Stimulated activated CD8-positive, alpha-beta memory T cell treated with anti-CD3 and anti-CD28 coated beads, Interleukin-15, amount 100 ng/mL, for 24 hours (primary cell): Measurements from ENCODE around the gene MCF2L2.
"Not testable (repeated sequence)": the region's sequence is repeated elsewhere in the genome, so short reads cannot be mapped to it uniquely, and the experiment has no call there.

Experiments
- DNase-seq: peaks from one replicate; pipeline ENCODE4 v3.0.0-alpha.2; 2020; ENCODE audit warnings: low read depth

Gene MCF2L2, protein sequence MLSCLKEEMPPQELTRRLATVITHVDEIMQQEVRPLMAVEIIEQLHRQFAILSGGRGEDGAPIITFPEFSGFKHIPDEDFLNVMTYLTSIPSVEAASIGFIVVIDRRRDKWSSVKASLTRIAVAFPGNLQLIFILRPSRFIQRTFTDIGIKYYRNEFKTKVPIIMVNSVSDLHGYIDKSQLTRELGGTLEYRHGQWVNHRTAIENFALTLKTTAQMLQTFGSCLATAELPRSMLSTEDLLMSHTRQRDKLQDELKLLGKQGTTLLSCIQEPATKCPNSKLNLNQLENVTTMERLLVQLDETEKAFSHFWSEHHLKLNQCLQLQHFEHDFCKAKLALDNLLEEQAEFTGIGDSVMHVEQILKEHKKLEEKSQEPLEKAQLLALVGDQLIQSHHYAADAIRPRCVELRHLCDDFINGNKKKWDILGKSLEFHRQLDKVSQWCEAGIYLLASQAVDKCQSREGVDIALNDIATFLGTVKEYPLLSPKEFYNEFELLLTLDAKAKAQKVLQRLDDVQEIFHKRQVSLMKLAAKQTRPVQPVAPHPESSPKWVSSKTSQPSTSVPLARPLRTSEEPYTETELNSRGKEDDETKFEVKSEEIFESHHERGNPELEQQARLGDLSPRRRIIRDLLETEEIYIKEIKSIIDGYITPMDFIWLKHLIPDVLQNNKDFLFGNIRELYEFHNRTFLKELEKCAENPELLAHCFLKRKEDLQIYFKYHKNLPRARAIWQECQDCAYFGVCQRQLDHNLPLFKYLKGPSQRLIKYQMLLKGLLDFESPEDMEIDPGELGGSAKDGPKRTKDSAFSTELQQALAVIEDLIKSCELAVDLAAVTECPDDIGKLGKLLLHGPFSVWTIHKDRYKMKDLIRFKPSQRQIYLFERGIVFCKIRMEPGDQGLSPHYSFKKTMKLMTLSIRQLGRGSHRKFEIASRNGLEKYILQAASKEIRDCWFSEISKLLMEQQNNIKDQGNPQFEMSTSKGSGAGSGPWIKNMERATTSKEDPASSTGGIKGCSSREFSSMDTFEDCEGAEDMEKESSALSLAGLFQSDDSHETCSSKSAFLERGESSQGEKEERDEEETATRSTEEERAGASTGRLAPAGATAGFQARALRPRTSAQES

DNA sequence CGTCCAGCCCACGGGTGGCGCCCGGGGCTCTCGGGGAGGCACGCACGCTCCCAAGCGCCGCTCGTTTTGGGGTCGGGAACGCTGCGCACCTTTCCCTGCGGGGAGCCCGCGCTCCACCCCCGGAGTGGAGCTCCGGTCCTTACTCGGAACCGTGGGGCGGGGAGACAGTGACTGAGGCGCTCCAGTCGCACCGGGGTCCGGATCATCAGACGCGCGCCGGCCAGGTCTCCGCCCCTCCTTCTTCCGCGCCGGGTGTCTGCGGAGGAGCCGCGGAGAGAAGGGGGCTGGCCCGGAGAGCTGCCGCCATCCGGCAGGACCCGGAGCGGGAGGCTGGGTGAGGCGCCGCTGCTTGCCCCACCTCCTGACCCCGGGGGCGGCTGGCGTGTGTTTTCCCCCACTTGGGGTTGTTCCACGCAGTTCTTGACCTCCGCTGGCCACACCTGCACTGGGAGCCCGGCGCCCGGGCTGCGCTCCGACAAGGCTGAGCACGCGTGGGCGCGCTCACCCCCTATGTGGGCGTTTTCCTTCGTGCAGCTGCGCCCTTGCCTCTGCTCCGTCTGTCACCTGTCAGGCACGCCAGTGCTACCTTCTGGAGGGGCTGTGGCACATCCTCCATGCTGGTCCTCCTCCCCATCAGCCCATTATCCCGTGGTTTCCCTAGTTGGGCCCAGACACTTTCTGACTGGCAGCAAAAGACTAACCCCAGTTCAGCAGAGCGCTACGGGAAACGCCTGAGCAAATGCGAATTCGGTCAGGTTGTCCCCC lies at the start of gene MCF2L2:
Gene MCF2L2, minus strand, starts transcription at position 173 of the 765 bp plus-strand sequence. CDS start 642 bp downstream, outside the sequence.
- DNase-seq, result peak; percentile 43

DNA sequence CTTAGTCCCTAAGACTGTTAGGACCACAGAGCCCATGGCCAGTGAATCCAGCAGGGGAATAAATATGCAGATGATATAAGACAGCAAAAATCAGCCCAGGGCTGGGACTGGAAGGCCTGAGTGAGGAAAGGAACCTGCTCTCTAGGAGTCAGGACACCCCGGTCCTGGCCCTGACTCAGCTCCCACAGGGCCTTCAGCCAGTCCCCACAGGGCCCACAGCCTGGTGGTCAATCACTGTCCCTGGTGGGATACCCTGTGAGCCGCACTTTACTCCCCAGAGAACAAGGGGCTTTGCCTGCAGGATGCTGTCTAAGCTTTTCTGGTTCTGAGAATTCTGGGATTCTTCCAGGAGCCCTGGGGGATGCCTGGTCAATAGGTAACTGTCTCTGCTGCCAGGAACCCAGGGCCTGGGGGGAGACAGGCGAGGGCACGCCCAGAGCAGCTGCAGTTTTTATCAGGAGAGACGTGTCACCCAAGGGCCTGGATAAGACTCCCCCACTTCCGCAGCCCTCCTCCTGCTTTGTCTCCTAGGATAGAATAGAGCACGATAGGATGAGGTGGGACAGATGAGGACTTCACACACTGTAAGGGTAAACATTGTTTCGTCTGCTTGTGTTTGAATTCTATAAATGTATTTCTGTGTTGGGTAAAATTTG lies 49.5 kb upstream of the MCF2L2 start:
- DNase-seq, result no peak

DNA sequence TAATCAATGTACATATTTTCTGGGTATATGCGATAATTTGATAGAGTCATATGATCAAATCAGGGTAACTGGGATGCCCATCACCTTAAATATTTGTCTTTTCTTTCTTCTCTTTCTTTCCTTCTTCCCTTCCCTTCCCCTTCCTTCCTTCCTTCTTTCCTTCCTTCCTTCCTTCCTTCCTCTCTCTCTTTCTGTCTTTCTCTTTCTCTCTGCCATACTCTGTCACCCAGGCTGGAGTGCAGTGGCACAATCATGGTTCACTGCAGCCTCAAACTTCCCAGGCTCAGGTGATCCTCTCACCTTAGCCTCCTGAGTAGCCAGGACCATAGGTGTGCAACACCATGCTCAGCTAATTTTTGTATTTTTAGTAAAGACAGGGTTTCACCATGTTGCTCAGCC lies 47.3 kb upstream of the MCF2L2 start:
- not testable (repeated sequence) for DNase-seq

DNA sequence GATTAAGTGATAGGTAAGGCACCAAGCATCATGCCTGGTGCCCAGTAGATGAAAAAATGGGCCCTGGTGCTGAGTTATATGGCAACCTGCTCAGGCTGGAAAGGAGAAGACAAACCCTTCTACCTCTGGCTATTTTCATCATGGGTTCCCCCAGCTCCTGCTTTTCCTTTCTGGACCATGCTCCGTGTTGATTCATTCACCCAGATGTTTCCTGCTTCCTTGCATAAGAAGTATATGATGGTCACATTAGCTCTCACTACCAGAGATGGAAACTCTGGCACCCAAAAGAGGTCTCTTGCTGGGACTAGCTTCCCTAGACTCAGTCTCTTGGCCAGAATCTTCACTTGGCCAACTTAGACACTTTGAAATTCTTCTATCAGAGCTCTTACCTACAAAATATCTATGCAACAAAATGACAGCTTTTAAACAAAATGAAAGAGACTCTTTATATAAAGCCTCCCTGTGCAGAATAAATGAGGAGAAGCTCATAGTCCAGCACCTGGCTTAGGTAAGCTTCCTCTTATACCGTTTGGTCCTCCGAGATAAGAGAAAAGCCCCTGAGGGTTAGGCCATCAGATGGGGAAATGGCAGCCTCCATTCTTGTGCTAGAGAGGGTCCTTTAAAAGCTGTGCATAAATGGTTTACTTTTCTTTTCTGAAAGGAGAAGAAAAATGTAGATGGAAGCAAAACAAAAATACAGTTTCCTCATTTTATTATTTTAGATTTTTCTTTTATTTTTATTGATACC lies 46.8 kb upstream of the MCF2L2 start:
- no peak for DNase-seq

DNA sequence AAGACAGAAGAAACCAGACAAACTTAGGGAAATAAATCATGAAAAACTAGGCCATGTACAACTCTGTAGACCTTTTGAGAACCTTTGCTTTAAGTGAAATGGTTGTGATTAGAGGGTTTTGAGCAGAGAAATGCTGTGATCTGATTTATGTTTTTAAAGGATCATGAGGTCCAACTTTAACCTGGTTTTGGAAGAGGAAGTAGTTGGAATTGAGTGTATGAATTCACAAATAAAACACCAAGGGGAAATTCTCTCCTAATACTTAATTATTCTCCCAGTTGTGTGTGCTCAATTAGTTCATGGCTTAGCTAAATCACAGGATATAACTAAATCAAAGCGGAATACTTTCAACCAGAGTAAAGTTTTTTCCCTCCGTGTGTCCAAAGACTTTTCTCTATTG lies 45.5 kb upstream of the MCF2L2 start:
- no peak for DNase-seq

DNA sequence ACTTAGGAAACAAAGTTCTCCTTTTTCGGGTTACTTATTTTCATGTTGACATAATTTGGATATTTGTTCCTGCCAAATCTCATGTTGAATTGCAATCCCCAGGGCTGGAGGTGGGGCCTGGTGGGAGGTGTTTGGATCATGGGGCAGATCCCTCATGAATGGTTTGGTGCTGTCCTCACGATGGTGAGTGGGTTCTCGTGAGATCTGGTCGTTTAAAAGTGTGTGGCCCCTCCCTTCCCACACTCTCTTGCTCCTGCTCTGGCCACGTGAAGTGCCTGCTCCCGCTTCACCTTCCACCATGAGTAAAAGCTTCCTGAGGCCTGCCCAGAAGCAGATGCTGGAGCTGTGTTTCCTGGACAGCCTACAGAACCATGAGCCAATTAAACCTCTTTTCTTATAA lies 43.7 kb upstream of the MCF2L2 start:
- DNase-seq, result no peak

DNA sequence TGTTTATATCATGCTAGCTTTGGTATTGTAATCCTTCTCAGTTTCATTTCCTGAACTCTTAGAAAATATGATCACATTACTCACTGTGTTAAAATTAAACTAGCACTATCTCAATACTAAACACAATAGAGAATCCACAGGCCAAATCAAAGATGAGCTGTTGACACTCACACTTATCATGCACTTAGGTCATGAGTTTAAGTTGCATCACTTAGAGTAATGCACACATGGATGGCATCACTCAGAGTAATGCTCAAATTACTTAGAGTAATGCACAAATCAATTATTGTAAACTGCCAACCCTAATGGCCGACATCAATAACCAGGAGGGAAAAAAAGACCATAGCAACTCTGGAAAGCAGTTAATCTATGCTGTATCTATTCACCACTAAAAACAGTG lies 40.0 kb upstream of the MCF2L2 start:
- DNase-seq, result no peak

DNA sequence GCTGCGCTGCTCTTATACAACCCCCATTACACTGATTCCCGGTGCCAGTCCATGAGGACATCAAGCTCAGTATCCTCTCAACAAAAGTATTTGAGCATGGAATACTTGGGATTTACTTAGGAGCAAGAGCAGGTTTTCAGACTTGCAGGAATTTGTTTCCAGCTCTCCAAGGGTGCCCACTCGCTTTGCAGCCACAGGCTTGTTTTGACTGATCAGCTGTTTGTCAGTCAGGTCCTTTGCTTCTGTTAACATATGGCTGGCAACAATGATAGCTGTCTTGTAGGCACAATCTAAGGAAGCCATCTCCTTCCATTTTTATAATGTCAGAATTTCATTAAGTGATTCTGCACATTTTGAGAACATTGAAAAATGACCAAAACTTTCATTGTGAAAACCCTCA lies 38.2 kb upstream of the MCF2L2 start:
- DNase-seq, result no peak

DNA sequence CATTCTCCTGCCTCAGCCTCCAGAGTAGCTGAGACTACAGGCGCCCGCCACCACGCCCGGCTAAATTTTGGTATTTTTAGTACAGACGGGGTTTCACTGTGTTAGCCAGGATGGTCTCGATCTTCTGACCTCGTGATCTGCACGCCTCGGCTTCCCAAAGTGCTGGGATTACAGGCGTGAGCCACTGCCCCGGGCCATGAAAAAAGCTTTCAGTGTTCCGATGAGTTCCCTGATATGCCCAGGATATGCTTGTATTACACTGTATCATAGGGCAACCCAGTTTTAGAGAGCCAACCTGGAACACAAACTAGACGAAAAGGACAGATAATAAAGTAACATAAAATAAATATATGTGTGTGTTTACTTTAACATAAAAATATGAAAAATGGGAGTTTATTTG lies 37.3 kb upstream of the MCF2L2 start:
- DNase-seq, result not testable (repeated sequence)

DNA sequence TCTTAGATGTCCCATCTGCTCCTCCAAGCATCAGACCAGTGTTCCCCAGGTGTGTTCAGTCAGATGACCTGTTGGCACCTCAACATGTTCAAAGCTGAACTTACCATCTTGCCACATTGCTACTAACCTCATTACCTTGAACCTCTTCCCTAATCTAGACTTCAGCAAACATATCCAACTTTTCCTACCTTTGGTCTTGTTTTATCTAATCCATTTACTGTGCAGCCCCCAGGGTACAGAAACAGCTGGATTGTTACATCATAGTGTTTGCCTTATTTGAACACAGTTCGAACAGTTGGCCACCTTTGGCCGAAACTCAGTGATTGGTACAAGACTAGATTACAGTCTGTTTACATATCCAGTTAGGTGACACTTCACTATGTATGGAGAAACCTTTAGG lies 36.1 kb upstream of the MCF2L2 start:
- no peak for DNase-seq

DNA sequence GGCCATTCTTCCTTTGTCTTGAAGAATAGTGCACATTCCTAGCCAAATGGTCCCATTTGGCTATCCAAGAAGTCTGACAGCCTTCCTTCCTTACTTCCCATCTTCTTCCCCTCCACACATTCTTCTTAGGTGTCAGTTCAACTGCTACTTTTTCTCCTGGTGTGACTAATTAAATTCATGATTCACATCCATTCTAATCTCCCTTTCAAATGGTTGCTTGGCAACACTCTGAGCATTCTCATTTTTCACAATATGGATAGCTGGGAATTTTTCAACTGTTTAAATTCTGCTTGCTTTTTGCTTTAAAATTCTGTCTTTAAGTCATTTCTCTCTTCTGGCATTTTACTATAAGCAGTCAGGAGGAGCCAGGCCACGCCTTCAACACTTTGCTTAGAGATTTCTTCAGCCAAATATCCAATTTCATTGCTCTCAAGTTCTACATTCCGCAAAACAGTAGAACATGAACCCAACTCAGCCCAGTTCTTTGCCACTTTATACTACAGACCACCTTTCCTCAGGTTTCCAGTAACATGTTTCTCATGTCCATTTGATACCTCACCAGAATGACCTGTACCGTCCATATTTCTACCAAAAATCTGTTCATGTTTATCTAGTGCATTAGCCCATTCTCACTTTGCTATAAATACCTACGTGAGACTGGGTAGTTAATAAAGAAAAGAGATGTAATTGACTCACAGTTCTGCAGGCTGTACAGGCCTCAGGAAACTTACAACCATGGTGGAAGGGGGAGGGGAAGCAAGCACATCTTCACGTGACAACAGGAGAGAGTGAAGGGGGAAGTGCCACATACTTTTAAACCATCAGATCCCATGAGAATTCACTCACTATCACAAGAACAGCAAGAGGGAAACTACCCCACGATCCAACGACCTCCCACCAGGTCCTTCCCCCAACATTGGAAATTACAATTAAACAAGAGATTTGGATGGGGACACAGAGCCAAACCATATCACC lies 31.9 kb upstream of the MCF2L2 start:
- no peak for DNase-seq

DNA sequence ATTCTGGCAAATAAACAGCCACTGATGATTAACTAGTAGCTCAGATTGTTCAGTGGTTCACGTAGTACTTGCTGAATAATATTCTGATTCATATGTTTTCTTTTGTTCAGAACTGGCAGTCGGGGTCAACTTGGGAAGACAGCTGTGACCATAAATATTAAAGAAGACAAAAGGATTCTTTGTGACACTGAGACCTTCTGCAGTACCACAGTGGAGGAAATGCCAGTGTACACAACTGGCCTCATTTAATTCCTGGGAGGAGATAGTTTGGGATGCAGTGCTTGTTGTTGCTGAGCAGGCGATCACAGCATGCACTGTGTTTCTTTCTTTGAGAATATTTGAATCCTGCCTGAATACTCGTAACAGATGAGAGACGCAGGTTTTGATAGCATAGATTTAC lies 26.7 kb upstream of the MCF2L2 start:
- DNase-seq, result no peak

DNA sequence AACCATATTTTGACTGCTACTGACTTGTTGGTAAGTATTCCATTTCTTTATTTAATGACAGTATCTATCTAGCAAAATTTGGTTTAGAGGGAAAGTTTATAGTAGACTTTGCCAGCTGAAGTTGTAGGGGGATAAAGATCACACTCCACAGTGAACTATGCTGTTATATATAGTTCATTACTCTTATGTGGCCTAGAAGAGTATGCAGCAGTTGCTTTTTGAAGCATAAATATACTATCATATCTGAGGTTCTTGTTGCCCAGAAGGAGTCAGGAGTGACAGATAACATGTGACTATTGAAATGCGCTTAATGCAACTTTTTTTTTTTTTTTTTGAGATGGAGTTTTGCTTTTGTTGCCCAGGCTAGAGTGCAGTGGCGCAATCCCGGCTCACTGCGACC lies 25.6 kb upstream of the MCF2L2 start:
- no peak for DNase-seq

DNA sequence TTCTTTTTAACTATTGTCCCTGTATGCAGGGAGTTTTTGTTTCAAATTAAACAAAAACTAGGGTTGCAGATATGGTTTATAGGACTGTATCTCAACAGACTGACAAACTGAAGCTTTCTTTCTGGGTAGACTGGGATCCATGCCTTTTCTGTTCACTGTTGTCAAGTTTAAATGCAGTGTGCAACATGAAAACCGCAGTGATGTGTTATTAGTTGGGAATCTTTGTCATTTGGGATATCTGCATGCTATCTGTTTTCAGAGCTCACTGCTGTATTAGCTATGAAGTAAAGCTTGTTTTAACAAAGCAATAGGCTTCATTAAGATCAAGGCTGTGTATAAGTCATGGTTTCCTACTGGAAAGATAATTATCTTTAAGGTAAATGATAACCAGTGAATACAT lies 21.4 kb upstream of the MCF2L2 start:
- DNase-seq, result no peak

DNA sequence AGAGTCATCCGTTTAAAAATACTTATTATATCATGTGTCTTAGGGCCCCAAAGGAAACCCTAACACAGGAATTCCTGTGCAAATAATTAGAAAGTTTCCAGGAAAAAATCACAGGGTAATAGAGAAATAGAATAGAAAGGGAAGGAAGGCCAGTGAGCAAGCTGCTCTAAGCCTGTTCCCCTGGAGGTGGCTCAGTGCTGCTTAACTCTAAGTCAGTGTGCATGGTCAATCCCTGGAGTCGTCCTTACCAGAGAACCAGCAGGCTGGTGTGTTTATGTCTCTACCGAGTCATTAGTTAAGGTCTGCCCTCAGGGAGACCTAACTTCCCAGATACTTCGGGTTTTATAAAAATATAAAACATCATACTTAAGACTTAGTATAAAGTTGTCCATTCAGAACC lies 21.0 kb upstream of the MCF2L2 start:
- no peak for DNase-seq

DNA sequence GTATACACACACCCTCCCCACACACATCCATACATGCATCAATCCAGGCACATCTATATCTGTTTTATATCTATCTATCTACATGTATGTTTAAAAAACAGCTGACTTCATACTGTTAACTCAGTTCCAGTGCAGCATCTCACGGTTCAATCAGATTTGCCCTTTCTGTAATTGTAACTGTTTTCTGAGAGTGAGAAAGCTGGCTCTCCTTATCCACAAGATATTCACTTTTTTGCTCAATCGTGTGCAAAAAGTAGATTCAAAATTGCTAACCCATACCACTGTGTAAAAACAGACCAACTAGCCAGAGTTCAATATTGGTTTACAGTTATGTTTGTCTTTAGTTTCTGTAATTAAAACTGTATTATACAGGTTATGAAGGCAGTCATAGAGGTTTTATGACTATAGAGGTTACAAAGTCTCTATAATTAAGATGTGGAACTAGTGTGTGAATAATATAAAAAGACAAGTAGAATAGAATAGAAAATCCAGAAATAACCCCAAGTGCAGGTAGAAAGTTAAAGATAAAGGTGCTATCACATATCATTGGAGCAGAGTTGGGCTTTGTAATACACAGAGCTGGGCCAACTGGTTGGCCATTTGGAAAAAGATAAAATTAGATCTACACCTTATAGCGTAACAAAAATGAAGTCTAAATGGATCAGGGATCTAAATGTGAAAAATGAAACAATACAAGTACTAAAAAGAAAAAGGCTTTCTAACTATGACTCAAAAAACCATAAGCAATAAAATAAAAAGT lies 20.1 kb upstream of the MCF2L2 start:
- DNase-seq, result no peak

DNA sequence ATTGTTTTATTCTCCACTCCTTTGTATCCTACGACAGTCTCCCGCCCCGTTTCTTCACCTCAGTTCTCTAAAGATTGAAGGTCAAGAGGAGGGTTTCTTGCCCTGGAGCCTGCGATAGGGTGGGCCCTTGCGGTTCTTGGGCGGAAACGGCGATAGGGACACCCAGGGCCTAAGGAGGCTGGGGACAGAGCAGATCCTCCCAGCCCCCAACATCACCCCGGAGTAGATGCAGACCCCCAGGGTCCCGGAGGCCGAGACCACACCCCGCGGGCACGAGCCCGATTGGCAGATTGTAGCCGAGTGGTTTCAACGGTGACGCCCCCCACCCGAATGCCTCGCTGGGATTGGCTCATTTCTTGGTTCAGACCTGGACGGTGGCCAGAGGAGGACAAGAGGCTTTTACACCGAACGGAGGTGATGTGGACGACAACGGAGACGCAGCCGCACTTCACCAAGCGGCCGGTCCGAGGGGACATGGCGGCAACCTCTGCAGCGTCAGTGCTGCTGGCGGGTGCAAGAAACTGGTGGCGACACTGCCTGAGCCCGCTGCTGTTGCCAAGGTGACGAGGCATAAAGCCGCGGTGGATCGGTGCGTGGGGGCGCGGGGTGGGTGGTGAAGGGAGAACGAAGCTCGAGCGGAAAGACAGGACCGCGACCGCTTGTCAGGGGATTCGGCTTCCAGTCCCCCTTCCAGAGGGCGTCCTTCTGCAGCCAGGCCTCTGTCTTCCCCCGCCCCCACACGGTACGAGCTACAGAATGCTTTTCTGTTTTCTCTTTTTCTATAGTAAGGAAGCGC lies 19.0 kb upstream of the MCF2L2 start:
- peak; percentile 49 for DNase-seq

DNA sequence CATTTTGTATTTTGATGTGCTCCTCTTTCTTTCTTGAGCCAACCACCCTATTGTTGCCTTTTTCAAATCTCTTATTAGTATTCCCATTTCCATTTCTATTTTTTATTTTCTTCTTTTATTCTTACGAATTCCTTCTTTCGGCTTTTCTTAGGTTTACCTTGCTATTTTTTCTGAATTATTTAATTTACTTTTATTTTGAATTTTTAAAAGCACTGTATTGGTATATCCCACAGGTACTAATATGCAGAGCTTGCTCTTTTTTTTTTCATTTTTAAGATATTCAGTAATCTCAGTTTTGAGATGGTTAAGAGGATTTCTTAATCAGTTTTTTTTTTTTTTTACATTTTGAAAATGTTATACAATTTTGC lies 18.4 kb upstream of the MCF2L2 start:
- no peak for DNase-seq
